BLaER1 (cell line): ENCODE data around the gene MBNL2.
"Not testable (repeated sequence)": the region's sequence is repeated elsewhere in the genome, so short reads cannot be mapped to it uniquely, and the experiment has no call there.

Experiments used
- H3K27ac ChIP-seq: shearing (Covaris generic); formaldehyde crosslinking; 2 replicates; pipeline ENCODE4 v1.8.1; 2022
- H3K27me3 ChIP-seq: shearing (Covaris generic); formaldehyde crosslinking; 2 replicates; pipeline ENCODE4 v1.8.1; 2022
- H3K36me3 ChIP-seq: shearing (Covaris generic); formaldehyde crosslinking; 2 replicates; pipeline ENCODE4 v1.8.1; 2022
- H3K4me1 ChIP-seq: shearing (Covaris generic); formaldehyde crosslinking; 2 replicates; pipeline ENCODE4 v1.8.1; 2022
- H3K4me2 ChIP-seq: shearing (Covaris generic); formaldehyde crosslinking; 2 replicates; pipeline ENCODE4 v1.8.1; 2022
- H3K4me3 ChIP-seq: shearing (Covaris generic); formaldehyde crosslinking; 2 replicates; pipeline ENCODE4 v1.8.1; 2022
- H3K9ac ChIP-seq: shearing (Covaris generic); formaldehyde crosslinking; 2 replicates; pipeline ENCODE4 v1.8.1; 2022
- H3K9me3 ChIP-seq: shearing (Covaris generic); formaldehyde crosslinking; 2 replicates; pipeline ENCODE4 v1.8.1; 2022
- H4K20me1 ChIP-seq: shearing (Covaris generic); formaldehyde crosslinking; 2 replicates; pipeline ENCODE4 v1.8.1; 2022
- Cebpa-rat ChIP-seq: shearing (Covaris generic); IDR thresholded peaks from 2 replicates; pipeline ENCODE4 v1.8.1; 2022

The MBNL2 gene

GRCh38 chr13:97346561-97347254, 124.6 kb downstream of the MBNL2 start:
- H3K4me3 ChIP-seq, result no peak overlapping the region
- H3K27me3 ChIP-seq, result no peaks in the 10 kb centered on the region
- no peak for TF ChIP-seq Cebpa-rat
- no peak overlapping the region for H3K9ac ChIP-seq
- no peak overlapping the region for H3K27ac ChIP-seq
- H3K9me3 ChIP-seq, result peaks cover 22% of the 10 kb centered on the region
- H3K36me3 ChIP-seq, result peaks cover 66% of the 10 kb centered on the region
- no peaks in the 10 kb centered on the region for H4K20me1 ChIP-seq
- H3K4me1 ChIP-seq, result no peaks in the 10 kb centered on the region
- H3K4me2 ChIP-seq, result no peak overlapping the region

GRCh38 chr13:97347255-97347932, 125.3 kb downstream of the MBNL2 start:
- Histone ChIP-seq H3K4me1 (no peaks in the 10 kb centered on the region), H3K4me3 (no peak overlapping the region), H3K9ac (no peak overlapping the region), H3K27ac (no peak overlapping the region), H3K36me3 (peaks cover 73% of the 10 kb centered on the region), H4K20me1 (no peaks in the 10 kb centered on the region), H3K9me3 (peaks cover 23% of the 10 kb centered on the region), H3K4me2 (no peak overlapping the region), H3K27me3 (no peaks in the 10 kb centered on the region)
- TF ChIP-seq Cebpa-rat, result no peak

- H3K4me2 ChIP-seq, result no peak overlapping the region
- no peak for TF ChIP-seq Cebpa-rat
Observed at GRCh38 chr13:97348569-97349100, 126.5 kb downstream of the MBNL2 start.

GRCh38 chr13:97352012-97352411, 129.9 kb downstream of the MBNL2 start:
- Histone ChIP-seq H3K36me3 (peaks cover 67% of the 10 kb centered on the region), H3K9me3 (peaks cover 23% of the 10 kb centered on the region)
- not testable (repeated sequence) for H3K4me3 ChIP-seq, H3K27ac ChIP-seq, H4K20me1 ChIP-seq, H3K27me3 ChIP-seq, H3K4me1 ChIP-seq, H3K4me2 ChIP-seq, H3K9ac ChIP-seq

More at GRCh38 chr13:97348569-97349100, 126.5 kb downstream of the MBNL2 start:
- Histone ChIP-seq H3K36me3 (peaks cover 69% of the 10 kb centered on the region), H4K20me1 (no peaks in the 10 kb centered on the region), H3K9me3 (peaks cover 23% of the 10 kb centered on the region), H3K9ac (no peak overlapping the region), H3K4me3 (no peak overlapping the region), H3K27ac (no peak overlapping the region), H3K27me3 (no peaks in the 10 kb centered on the region), H3K4me1 (no peaks in the 10 kb centered on the region)

- no peaks in the 10 kb centered on the region for H4K20me1 ChIP-seq
- H3K4me2 ChIP-seq, result no peak overlapping the region
- H3K36me3 ChIP-seq, result peaks cover 64% of the 10 kb centered on the region
- peaks cover 23% of the 10 kb centered on the region for H3K9me3 ChIP-seq
- TF ChIP-seq Cebpa-rat, result no peak
- H3K27ac ChIP-seq, result no peak overlapping the region
- H3K4me3 ChIP-seq, result no peak overlapping the region
- H3K27me3 ChIP-seq, result no peaks in the 10 kb centered on the region
- no peaks in the 10 kb centered on the region for H3K4me1 ChIP-seq
- H3K9ac ChIP-seq, result no peak overlapping the region
Observed at GRCh38 chr13:97352815-97353214, 130.7 kb downstream of the MBNL2 start.

- peaks cover 23% of the 10 kb centered on the region for H3K9me3 ChIP-seq
- peaks cover 51% of the 10 kb centered on the region for H3K36me3 ChIP-seq
- no peak for TF ChIP-seq Cebpa-rat
Observed at GRCh38 chr13:97353927-97354675, 132.0 kb downstream of the MBNL2 start.

GRCh38 chr13:97354808-97355207, 132.7 kb downstream of the MBNL2 start:
- Histone ChIP-seq H4K20me1 (no peaks in the 10 kb centered on the region), H3K27me3 (no peaks in the 10 kb centered on the region), H3K9me3 (peaks cover 20% of the 10 kb centered on the region), H3K4me2 (no peak overlapping the region), H3K4me1 (no peaks in the 10 kb centered on the region), H3K4me3 (no peak overlapping the region), H3K36me3 (peaks cover 44% of the 10 kb centered on the region), H3K9ac (no peak overlapping the region), H3K27ac (no peak overlapping the region)
- no peak for TF ChIP-seq Cebpa-rat

More at GRCh38 chr13:97353927-97354675, 132.0 kb downstream of the MBNL2 start:
- H3K9ac ChIP-seq, result no peak overlapping the region
- no peak overlapping the region for H3K4me2 ChIP-seq
- no peaks in the 10 kb centered on the region for H3K4me1 ChIP-seq
- no peak overlapping the region for H3K27ac ChIP-seq
- no peaks in the 10 kb centered on the region for H3K27me3 ChIP-seq
- H3K4me3 ChIP-seq, result no peak overlapping the region
- H4K20me1 ChIP-seq, result no peaks in the 10 kb centered on the region

- H3K27ac ChIP-seq, result no peak overlapping the region
Observed at GRCh38 chr13:97356592-97356991, 134.5 kb downstream of the MBNL2 start.

GRCh38 chr13:97359181-97360057, 137.3 kb downstream of the MBNL2 start:
- peaks cover 41% of the 10 kb centered on the region for H3K36me3 ChIP-seq
- H3K4me1 ChIP-seq, result no peaks in the 10 kb centered on the region
- H3K9ac ChIP-seq, result no peak overlapping the region
- no peak overlapping the region for H3K4me2 ChIP-seq
- no peaks in the 10 kb centered on the region for H3K9me3 ChIP-seq
- no peaks in the 10 kb centered on the region for H4K20me1 ChIP-seq
- H3K27ac ChIP-seq, result no peak overlapping the region
- no peak overlapping the region for H3K4me3 ChIP-seq
- no peak for TF ChIP-seq Cebpa-rat
- H3K27me3 ChIP-seq, result no peaks in the 10 kb centered on the region

More at GRCh38 chr13:97356592-97356991, 134.5 kb downstream of the MBNL2 start:
- no peaks in the 10 kb centered on the region for H3K4me1 ChIP-seq
- no peaks in the 10 kb centered on the region for H3K27me3 ChIP-seq
- no peak overlapping the region for H3K9ac ChIP-seq
- peaks cover 40% of the 10 kb centered on the region for H3K36me3 ChIP-seq
- peaks cover 2% of the 10 kb centered on the region for H3K9me3 ChIP-seq
- no peaks in the 10 kb centered on the region for H4K20me1 ChIP-seq
- no peak overlapping the region for H3K4me3 ChIP-seq
- H3K4me2 ChIP-seq, result no peak overlapping the region
- no peak for TF ChIP-seq Cebpa-rat
